ENCODE measurements around the gene NPVF.

NPVF gene

GRCh38 chr7:25244254-25245033 is 16.2 kb upstream of the NPVF start:
- Mint-ChIP-seq H3K9me3 (no peaks in the 10 kb centered on the region), H3K4me3 (no peak overlapping the region), H3K27me3 (peaks cover 14% of the 10 kb centered on the region), H3K36me3 (no peaks in the 10 kb centered on the region), H3K27ac (no peak overlapping the region), H3K4me1 (no peaks in the 10 kb centered on the region)
- no peak for ATAC-seq (ENCODE audit: low read depth)
- no peak for DNase-seq (ENCODE audit: low spot score in 2 of 2)

DNA sequence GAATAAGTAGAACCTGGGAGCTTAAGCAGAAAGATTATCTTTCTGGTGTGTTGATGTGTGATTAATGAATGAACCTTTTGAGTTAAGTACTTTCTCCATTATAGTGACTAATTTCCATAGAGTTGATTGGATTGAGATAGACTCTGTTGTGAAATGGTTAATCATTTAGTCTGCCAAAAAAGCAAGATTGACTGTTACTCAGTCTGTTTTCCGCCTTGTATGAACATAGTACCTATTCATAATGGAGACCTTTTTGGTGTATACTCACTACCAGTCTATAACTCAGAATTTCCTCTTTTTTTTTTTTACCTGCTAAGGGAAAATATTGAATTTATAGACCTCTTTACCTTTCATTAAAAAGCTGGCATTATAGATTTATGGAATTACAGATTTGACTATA is 14.4 kb upstream of the NPVF start:
- no peak overlapping the region for H3K27ac Mint-ChIP-seq
- ATAC-seq (ENCODE audit: low read depth) (no peak), DNase-seq (ENCODE audit: low spot score in 2 of 2) (no peak)
- H3K36me3 Mint-ChIP-seq = no peaks in the 10 kb centered on the region
- H3K27me3 Mint-ChIP-seq = peaks cover 10% of the 10 kb centered on the region
- H3K4me3 Mint-ChIP-seq = no peak overlapping the region
- H3K9me3 Mint-ChIP-seq = no peaks in the 10 kb centered on the region
- H3K4me1 Mint-ChIP-seq = no peaks in the 10 kb centered on the region

DNA sequence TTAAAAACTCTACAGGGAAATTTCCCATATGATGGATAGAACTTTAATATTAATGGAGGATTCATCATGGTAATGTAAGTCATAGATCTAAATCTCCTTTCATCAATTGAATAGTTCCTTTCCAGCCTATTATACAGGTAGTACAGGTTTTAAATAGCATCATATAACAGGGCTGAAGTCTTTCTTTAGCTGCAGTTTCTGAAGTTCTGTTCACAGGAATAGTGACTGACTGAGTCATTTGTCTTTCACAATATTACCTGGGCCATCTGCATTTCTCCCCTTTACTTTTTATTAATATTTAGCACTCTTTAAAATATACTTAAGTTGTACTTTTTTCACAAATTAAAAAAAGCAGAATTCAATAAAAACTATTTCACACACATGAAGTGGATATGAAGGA is 12.6 kb upstream of the NPVF start:
- peaks cover 10% of the 10 kb centered on the region for H3K27me3 Mint-ChIP-seq
- H3K4me1 Mint-ChIP-seq = no peaks in the 10 kb centered on the region
- H3K36me3 Mint-ChIP-seq = no peaks in the 10 kb centered on the region
- no peak overlapping the region for H3K4me3 Mint-ChIP-seq
- H3K27ac Mint-ChIP-seq = no peak overlapping the region
- ATAC-seq (ENCODE audit: low read depth) (no peak), DNase-seq (ENCODE audit: low spot score in 2 of 2) (no peak)
- H3K9me3 Mint-ChIP-seq = no peaks in the 10 kb centered on the region

DNA sequence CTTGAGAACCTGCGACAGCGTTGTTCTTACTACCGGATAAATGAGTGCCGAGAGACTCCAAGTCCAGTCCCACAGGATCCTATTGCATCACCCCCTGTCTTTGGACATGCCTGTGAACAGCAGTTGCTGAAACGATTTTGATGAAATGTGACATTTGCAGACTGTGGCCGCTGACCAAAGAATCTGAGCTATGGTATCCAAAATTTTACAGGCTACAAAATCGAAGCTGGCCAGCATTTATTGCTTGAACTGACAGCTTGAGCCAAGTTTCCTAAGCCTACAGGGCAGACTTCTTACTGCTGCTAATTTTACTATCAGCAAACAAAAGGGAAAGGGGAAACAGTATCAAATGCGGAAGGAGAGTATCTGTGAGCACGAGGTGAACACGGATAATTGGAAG is 12.1 kb upstream of the NPVF start:
- Mint-ChIP-seq H3K36me3 (no peaks in the 10 kb centered on the region), H3K9me3 (no peaks in the 10 kb centered on the region), H3K27ac (no peak overlapping the region), H3K27me3 (peaks cover 13% of the 10 kb centered on the region), H3K4me3 (no peak overlapping the region), H3K4me1 (no peaks in the 10 kb centered on the region)
- ATAC-seq (ENCODE audit: low read depth) = no peak
- DNase-seq (ENCODE audit: low spot score in 2 of 2) = no peak

GRCh38 chr7:25239888-25240287 is 11.6 kb upstream of the NPVF start:
- no peak overlapping the region for H3K27ac Mint-ChIP-seq
- no peak overlapping the region for H3K4me3 Mint-ChIP-seq
- peaks cover 14% of the 10 kb centered on the region for H3K27me3 Mint-ChIP-seq

GRCh38 chr7:25238066-25238725 is 9.9 kb upstream of the NPVF start:
- Mint-ChIP-seq H3K4me1 (no peaks in the 10 kb centered on the region), H3K9me3 (no peaks in the 10 kb centered on the region), H3K36me3 (no peaks in the 10 kb centered on the region), H3K27ac (no peak overlapping the region), H3K27me3 (peaks cover 11% of the 10 kb centered on the region), H3K4me3 (no peak overlapping the region)
- DNase-seq (ENCODE audit: low spot score in 2 of 2) (no peak), ATAC-seq (ENCODE audit: low read depth) (no peak)

More at GRCh38 chr7:25239888-25240287, 11.6 kb upstream of the NPVF start:
- ATAC-seq (ENCODE audit: low read depth) = no peak
- Mint-ChIP-seq H3K36me3 (no peaks in the 10 kb centered on the region), H3K4me1 (no peaks in the 10 kb centered on the region), H3K9me3 (no peaks in the 10 kb centered on the region)
- no peak for DNase-seq (ENCODE audit: low spot score in 2 of 2)

DNA sequence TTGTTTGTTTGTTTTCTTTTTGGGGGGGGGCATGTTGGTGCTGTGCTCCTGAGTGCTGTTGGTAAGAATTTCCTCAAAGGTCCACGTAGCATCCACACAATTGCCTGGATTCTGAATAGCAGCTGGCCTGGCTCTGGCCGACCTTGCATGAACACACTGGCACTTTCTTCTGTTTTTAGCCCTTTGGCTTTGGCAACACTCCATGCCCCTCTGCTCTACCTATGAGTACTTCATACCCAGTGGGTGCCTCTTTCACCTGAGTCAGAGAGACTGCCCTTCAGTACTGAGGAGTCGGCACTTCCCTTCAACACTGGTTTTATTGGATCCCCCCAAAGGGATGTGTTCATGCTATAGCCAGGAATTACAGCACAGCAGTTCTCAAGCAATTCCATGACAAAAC is 7.2 kb upstream of the NPVF start:
- Mint-ChIP-seq H3K4me3 (no peak overlapping the region), H3K27me3 (peaks cover 15% of the 10 kb centered on the region), H3K36me3 (no peaks in the 10 kb centered on the region), H3K9me3 (peaks cover 9% of the 10 kb centered on the region), H3K4me1 (no peaks in the 10 kb centered on the region), H3K27ac (no peak overlapping the region)
- ATAC-seq (ENCODE audit: low read depth) (no peak), DNase-seq (ENCODE audit: low spot score in 2 of 2) (no peak)

- H3K4me1 Mint-ChIP-seq = no peaks in the 10 kb centered on the region
- no peak overlapping the region for H3K27ac Mint-ChIP-seq
- no peak for DNase-seq (ENCODE audit: low spot score in 2 of 2)
- peaks cover 9% of the 10 kb centered on the region for H3K9me3 Mint-ChIP-seq
- peaks cover 13% of the 10 kb centered on the region for H3K27me3 Mint-ChIP-seq
- H3K4me3 Mint-ChIP-seq = no peak overlapping the region
- ATAC-seq (ENCODE audit: low read depth) = no peak
- no peaks in the 10 kb centered on the region for H3K36me3 Mint-ChIP-seq
Observed at GRCh38 chr7:25234336-25234735, 6.0 kb upstream of the NPVF start.

GRCh38 chr7:25223206-25223605 is 5.1 kb downstream of the NPVF start:
- H3K9me3 Mint-ChIP-seq = no peaks in the 10 kb centered on the region
- no peak overlapping the region for H3K4me3 Mint-ChIP-seq
- H3K27me3 Mint-ChIP-seq = peaks cover 25% of the 10 kb centered on the region
- H3K27ac Mint-ChIP-seq = no peak overlapping the region
- DNase-seq (ENCODE audit: low spot score in 2 of 2) (no peak), ATAC-seq (ENCODE audit: low read depth) (no peak)
- no peaks in the 10 kb centered on the region for H3K4me1 Mint-ChIP-seq
- no peaks in the 10 kb centered on the region for H3K36me3 Mint-ChIP-seq

- Mint-ChIP-seq H3K36me3 (no peaks in the 10 kb centered on the region), H3K9me3 (no peaks in the 10 kb centered on the region), H3K27ac (no peak overlapping the region), H3K4me1 (no peaks in the 10 kb centered on the region), H3K27me3 (peaks cover 25% of the 10 kb centered on the region), H3K4me3 (no peak overlapping the region)
- DNase-seq (ENCODE audit: low spot score in 2 of 2) = no peak
- ATAC-seq (ENCODE audit: low read depth) = no peak
Observed at GRCh38 chr7:25222666-25223065, 5.6 kb downstream of the NPVF start.

GRCh38 chr7:25221009-25221408 is 7.3 kb downstream of the NPVF start:
- H3K36me3 Mint-ChIP-seq = no peaks in the 10 kb centered on the region
- ATAC-seq (ENCODE audit: low read depth) (no peak), DNase-seq (ENCODE audit: low spot score in 2 of 2) (no peak)
- peaks cover 25% of the 10 kb centered on the region for H3K27me3 Mint-ChIP-seq
- H3K9me3 Mint-ChIP-seq = no peaks in the 10 kb centered on the region
- no peak overlapping the region for H3K4me3 Mint-ChIP-seq
- no peak overlapping the region for H3K27ac Mint-ChIP-seq
- no peaks in the 10 kb centered on the region for H3K4me1 Mint-ChIP-seq

DNA sequence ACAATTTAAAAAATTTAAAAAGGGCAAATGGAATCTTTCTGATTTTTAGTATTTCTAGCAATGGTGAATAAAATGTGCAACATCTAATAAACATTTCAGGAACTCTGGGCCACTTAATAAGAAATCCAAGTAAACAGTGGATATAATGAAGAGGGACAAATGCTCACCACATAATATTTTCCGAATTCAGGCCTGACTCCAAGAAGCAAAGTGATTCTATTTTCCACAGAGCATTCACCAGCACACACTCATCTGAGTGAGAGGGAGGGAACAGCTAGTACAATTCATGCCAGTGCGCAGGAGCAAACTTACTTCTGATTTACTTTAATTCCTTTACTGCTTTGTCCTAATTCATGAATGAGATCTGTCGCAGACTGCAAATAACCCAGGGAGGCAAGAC is 10.1 kb downstream of the NPVF start:
- DNase-seq (ENCODE audit: low spot score in 2 of 2) (no peak), ATAC-seq (ENCODE audit: low read depth) (no peak)
- no peaks in the 10 kb centered on the region for H3K36me3 Mint-ChIP-seq
- no peaks in the 10 kb centered on the region for H3K9me3 Mint-ChIP-seq
- H3K4me3 Mint-ChIP-seq = no peak overlapping the region
- no peak overlapping the region for H3K27ac Mint-ChIP-seq
- peaks cover 21% of the 10 kb centered on the region for H3K27me3 Mint-ChIP-seq
- no peaks in the 10 kb centered on the region for H3K4me1 Mint-ChIP-seq

- DNase-seq (ENCODE audit: low spot score in 2 of 2) (peak in 1 of 2 donors; percentile 38), ATAC-seq (ENCODE audit: low read depth) (peak; percentile 46)
- Mint-ChIP-seq H3K27ac (no peak overlapping the region), H3K4me3 (no peak overlapping the region), H3K9me3 (no peaks in the 10 kb centered on the region), H3K27me3 (peaks cover 18% of the 10 kb centered on the region), H3K36me3 (no peaks in the 10 kb centered on the region), H3K4me1 (no peaks in the 10 kb centered on the region)
Observed at GRCh38 chr7:25216837-25217236, 11.4 kb downstream of the NPVF start.

GRCh38 chr7:25215694-25216335 is 12.5 kb downstream of the NPVF start:
- H3K27me3 Mint-ChIP-seq = peaks cover 11% of the 10 kb centered on the region
- no peaks in the 10 kb centered on the region for H3K36me3 Mint-ChIP-seq
- DNase-seq (ENCODE audit: low spot score in 2 of 2) (no peak), ATAC-seq (ENCODE audit: low read depth) (no peak)
- H3K9me3 Mint-ChIP-seq = no peaks in the 10 kb centered on the region
- no peaks in the 10 kb centered on the region for H3K4me1 Mint-ChIP-seq
- H3K27ac Mint-ChIP-seq = no peak overlapping the region
- no peak overlapping the region for H3K4me3 Mint-ChIP-seq

All from memory B cell (primary cell).